GM13977 (cell line): ENCODE measurements around the gene TBC1D22A.

Source experiments
- DNase-seq: peaks from one replicate; pipeline ENCODE4 v3.0.0; 2012; ENCODE audit warnings: low spot score
- in situ Hi-C: fragments of 300-500 bp; cut with MboI; formaldehyde crosslinking; loops from one replicate; pipeline ENCODE4 v1.12.0; 2022; ENCODE audit warnings: low sequenced_read_pairs, low pct_unique_long_range_greater_than_20kb, mixed read lengths, inconsistent platforms; ENCODE audit not compliant: unreplicated experiment
- TF ChIP-seq, protein P1 (sequence below): IDR thresholded peaks from 2 replicates; pipeline ENCODE4 v1.5.1; 2012; ENCODE audit warnings: mild to moderate bottlenecking, control low read depth; ENCODE audit not compliant: insufficient read depth; ENCODE audit errors: extremely low read depth, missing control alignments

Gene TBC1D22A

DNA sequence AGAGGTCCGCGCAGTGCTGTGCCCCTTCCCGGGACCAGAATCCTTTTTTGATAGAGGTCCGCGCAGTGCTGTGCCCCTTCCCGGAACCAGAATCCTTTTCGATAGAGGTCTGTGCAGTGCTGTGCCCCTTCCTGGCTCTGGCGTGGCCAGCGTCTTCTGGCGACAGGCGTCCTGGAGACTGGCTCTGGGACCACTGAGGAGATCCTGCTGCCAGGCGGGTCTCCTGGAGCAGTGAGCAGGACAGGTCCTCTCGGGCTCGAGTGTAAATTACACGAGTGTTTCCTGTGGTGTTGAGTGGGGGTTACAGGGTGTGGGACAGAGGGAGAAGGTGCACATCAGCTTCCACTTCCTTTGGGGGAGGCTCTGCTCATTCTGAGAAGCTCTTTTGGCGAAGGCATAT, 98.1 kb downstream of the TBC1D22A start:
- no peak for DNase-seq
- in situ Hi-C loops: no loop called here
- TF ChIP-seq, protein P1, sequence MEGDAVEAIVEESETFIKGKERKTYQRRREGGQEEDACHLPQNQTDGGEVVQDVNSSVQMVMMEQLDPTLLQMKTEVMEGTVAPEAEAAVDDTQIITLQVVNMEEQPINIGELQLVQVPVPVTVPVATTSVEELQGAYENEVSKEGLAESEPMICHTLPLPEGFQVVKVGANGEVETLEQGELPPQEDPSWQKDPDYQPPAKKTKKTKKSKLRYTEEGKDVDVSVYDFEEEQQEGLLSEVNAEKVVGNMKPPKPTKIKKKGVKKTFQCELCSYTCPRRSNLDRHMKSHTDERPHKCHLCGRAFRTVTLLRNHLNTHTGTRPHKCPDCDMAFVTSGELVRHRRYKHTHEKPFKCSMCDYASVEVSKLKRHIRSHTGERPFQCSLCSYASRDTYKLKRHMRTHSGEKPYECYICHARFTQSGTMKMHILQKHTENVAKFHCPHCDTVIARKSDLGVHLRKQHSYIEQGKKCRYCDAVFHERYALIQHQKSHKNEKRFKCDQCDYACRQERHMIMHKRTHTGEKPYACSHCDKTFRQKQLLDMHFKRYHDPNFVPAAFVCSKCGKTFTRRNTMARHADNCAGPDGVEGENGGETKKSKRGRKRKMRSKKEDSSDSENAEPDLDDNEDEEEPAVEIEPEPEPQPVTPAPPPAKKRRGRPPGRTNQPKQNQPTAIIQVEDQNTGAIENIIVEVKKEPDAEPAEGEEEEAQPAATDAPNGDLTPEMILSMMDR: no peak

GRCh38 chr22:46861468-46862367, 99.3 kb downstream of the TBC1D22A start:
- in situ Hi-C loops: no loop called here
- DNase-seq: no peak
- TF ChIP-seq, protein P1: no peak

- no peak for DNase-seq
- TF ChIP-seq, protein P1: no peak
- in situ Hi-C loops: no loop called here
Observed at GRCh38 chr22:46862418-46863324, 100.2 kb downstream of the TBC1D22A start.

GRCh38 chr22:46863794-46864193, 101.3 kb downstream of the TBC1D22A start:
- DNase-seq: no peak
- in situ Hi-C loops: no loop called here
- TF ChIP-seq, protein P1: no peak

GRCh38 chr22:46864314-46865051, 102.0 kb downstream of the TBC1D22A start:
- in situ Hi-C loops: no loop called here
- DNase-seq: no peak

More at GRCh38 chr22:46864314-46865051, 102.0 kb downstream of the TBC1D22A start:
- TF ChIP-seq, protein P1: no peak
